ENCODE results near the gene LMNTD2.
A peak's percentile ranks its signal among the peaks of the same experiment; 100 is the strongest.

The LMNTD2 gene

GRCh38 chr11:507727-508515 is 52.6 kb downstream of the LMNTD2 start:
- no peak for TF ChIP-seq CTCF (IDR thresholded peaks at IDR 0.05)
- peak overlapping the region; percentile 96 to 99 for H3K27ac ChIP-seq
- H3K27me3 ChIP-seq, result no peaks in the 10 kb centered on the region
- intact Hi-C loops (cut with DNase I; ENCODE audit: low total_unique reads), result no loop called here
- no peaks in the 10 kb centered on the region for H3K9me3 ChIP-seq
- peak overlapping the region; percentile 72 to 82 for H3K4me3 ChIP-seq
- peaks cover 0 to 41% (median 20%) of the 10 kb centered on the region in 3 donors for H3K36me3 ChIP-seq
- DNase-seq, result peak in 1 of 2 donors; percentile 68
- H3K4me1 ChIP-seq, result peaks cover 5 to 41% (median 37%) of the 10 kb centered on the region in 4 donors

GRCh38 chr11:506995-507726 is 53.4 kb downstream of the LMNTD2 start, which contains the start of gene RNH1:
Gene RNH1, minus strand, starts transcription at chr11:507242. Its CDS starts 5,080 bp downstream, at chr11:502162.
- Histone ChIP-seq H3K27me3 (no peaks in the 10 kb centered on the region), H3K9me3 (no peaks in the 10 kb centered on the region), H3K36me3 (peaks cover 0 to 37% (median 14%) of the 10 kb centered on the region in 3 donors), H3K4me1 (peaks cover 5 to 48% (median 44%) of the 10 kb centered on the region in 4 donors), H3K27ac (peak within 1 kb of the TSS; percentile 96 to 99), H3K4me3 (peak within 1 kb of the TSS; percentile 72 to 82)
- no peak for TF ChIP-seq CTCF (IDR thresholded peaks at IDR 0.05)
- intact Hi-C loops (cut with DNase I; ENCODE audit: low total_unique reads), result no loop called here
- DNase-seq, result peak; percentile 98 to 99

- Histone ChIP-seq H3K27me3 (no peaks in the 10 kb centered on the region), H3K9me3 (no peaks in the 10 kb centered on the region), H3K4me3 (peak overlapping the region; percentile 72 to 82), H3K4me1 (peaks cover 5 to 55% (median 47%) of the 10 kb centered on the region in 4 donors), H3K36me3 (peaks cover 2 to 38% (median 20%) of the 10 kb centered on the region in 3 donors), H3K27ac (peak overlapping the region; percentile 96 to 99)
- peak; percentile 95 to 99 for DNase-seq
- TF ChIP-seq CTCF (IDR thresholded peaks at IDR 0.05), result no peak
- intact Hi-C loops (cut with DNase I; ENCODE audit: low total_unique reads), result no loop called here
These were observed 54.1 kb downstream of the LMNTD2 start for GRCh38 chr11:506238-506994.

- Histone ChIP-seq H3K4me1 (peaks cover 5 to 55% (median 47%) of the 10 kb centered on the region in 4 donors), H3K9me3 (no peaks in the 10 kb centered on the region), H3K36me3 (peaks cover 17 to 40% (median 24%) of the 10 kb centered on the region in 3 donors), H3K27me3 (no peaks in the 10 kb centered on the region), H3K27ac (peak overlapping the region; percentile 96 to 99), H3K4me3 (peak overlapping the region; percentile 57 to 72)
- DNase-seq, result no peak
- intact Hi-C loops (cut with DNase I; ENCODE audit: low total_unique reads), result loop anchor here (5.0 kb wide), 1 partner anchor 53 kb away; the partner anchor contains the start of gene PTDSS2
- TF ChIP-seq CTCF (IDR thresholded peaks at IDR 0.05), result no peak
These were observed 55.6 kb downstream of the LMNTD2 start for GRCh38 chr11:504994-505344.

Data from tibial artery (tissue), 4 donors.